ENCODE results near the gene MB.

- TF ChIP-seq CTCF (IDR thresholded peaks at IDR 0.05 in 4 of 5, conservative IDR thresholded peaks at IDR 0.05 in 1 of 5) = no peak
- TF ChIP-seq POLR2A (IDR thresholded peaks at IDR 0.05) = peak; percentile 13 to 16
Observed at GRCh38 chr22:35587896-35588295, 29.2 kb downstream of the MB start.
